HG03520 (cell line): ENCODE measurements around the gene CCDC69.
"Not testable (repeated sequence)": the region's sequence is repeated elsewhere in the genome, so short reads cannot be mapped to it uniquely, and the experiment has no call there.

Experiments
- ATAC-seq: cut with Tn5 transposase; IDR thresholded peaks from one replicate; pipeline ENCODE4 v1.9.1; 2021; ENCODE audit warnings: mild to moderate bottlenecking, moderate library complexity; ENCODE audit not compliant: unreplicated experiment

The CCDC69 gene, protein sequence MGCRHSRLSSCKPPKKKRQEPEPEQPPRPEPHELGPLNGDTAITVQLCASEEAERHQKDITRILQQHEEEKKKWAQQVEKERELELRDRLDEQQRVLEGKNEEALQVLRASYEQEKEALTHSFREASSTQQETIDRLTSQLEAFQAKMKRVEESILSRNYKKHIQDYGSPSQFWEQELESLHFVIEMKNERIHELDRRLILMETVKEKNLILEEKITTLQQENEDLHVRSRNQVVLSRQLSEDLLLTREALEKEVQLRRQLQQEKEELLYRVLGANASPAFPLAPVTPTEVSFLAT

DNA sequence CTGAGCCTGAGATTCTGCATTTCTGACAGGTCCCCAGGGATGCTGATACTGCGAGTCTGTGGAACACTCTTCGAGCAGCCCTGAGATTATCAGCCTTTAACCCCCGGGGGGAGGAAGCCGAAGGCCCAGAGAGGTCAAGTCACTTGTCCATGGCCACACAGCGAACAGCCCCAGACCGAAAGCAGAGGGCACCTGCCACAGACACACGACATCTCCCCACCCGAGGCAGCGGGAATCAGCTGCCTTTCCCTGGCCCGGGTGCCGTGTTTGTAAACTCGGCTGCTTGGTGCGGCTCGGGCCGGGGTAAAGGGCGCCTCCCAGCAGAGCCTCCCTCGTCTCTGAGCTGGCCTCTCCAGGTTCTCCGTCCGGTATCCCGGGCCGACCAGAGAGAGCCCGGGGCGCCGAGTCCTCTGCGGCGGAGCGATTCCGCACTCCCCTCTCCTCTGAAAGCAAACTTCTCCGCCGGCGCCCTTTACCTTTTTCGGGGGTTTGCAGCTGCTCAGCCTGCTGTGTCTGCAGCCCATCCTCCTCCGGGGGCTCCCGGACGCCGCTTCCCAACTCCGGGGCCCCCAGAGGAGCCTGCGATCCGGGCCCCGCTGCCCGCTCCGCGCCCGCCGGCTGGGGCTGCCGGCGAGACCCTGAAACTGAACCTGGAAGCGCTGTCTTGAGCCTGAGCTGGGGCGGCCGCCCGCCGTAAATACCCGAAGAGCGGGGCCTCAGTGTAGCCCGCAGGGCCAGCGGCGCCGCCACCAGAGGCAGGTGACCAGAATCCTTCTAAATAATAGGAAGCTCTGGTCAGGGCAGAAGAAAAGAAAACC, at the start of gene CCDC69:
CCDC69 (minus strand) TSS at position 646 of the 818 bp plus-strand sequence; CDS start at position 524, 122 bp downstream.
- ATAC-seq: peak; percentile 62

DNA sequence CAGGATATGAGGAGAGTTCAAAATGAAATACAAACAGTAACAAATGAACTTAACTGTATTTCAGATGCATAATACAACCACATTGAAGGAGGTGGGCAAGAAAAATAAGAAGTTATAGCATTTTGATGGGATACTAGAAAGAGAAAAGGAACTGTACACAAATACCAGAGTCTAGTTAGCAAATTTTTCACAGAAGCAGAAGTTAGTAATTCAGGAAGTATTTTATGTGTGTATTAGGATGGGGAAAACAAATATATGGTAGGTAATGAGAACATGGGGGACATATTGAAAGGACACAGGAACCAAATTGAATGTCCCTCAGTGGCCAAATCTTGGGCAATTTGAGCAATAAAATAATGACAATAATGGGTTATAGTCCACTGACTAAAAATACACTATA, 47.4 kb upstream of the CCDC69 start:
- no peak for ATAC-seq

- peak; percentile 92 for ATAC-seq
Measured at GRCh38 chr5:151270599-151270998, 46.7 kb upstream of the CCDC69 start.

- ATAC-seq: no peak
Measured at GRCh38 chr5:151267491-151268260, 43.8 kb upstream of the CCDC69 start.

GRCh38 chr5:151264113-151264512, 40.2 kb upstream of the CCDC69 start:
- peak; percentile 68 for ATAC-seq

DNA sequence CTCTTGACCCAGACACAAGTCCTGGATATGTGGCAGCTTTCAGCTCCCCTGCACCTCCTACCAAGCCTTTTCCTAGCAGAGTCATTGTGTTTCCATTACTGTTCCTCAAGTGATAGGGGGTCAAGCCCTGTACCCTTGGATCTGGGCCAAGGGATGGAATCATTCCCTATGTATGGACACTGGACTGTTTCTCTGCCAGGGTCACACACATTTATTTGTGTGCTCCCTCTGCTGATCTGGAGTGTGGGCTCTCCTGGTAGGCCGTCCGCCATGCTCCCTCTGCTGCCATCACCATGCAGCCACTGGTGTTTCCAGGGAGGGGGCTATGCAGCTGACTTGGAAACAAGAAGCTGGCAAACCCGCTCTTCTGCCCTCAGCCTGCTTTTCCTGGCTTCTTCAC, 38.6 kb upstream of the CCDC69 start:
- ATAC-seq: no peak

DNA sequence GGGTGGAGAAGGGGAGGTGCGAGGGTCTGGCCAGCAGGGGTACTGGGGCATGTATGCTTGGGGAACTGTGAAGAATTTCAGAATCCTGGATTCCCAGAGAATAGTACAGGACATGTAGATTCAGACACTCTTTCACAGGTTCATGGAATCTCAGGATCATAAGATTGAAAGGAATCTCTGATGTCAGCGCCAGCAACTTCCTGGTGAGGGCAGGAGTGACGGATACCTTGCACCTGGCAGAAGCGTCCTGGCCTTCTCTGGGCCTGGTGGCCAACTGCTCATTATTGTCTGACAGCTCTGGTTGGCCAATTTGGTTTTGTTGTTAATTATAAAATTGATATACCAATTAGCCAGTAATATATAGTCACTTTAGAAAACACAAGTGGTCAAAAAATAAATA, 36.0 kb upstream of the CCDC69 start:
- ATAC-seq: no peak

- no peak for ATAC-seq
Measured at GRCh38 chr5:151258816-151259215, 34.9 kb upstream of the CCDC69 start.

DNA sequence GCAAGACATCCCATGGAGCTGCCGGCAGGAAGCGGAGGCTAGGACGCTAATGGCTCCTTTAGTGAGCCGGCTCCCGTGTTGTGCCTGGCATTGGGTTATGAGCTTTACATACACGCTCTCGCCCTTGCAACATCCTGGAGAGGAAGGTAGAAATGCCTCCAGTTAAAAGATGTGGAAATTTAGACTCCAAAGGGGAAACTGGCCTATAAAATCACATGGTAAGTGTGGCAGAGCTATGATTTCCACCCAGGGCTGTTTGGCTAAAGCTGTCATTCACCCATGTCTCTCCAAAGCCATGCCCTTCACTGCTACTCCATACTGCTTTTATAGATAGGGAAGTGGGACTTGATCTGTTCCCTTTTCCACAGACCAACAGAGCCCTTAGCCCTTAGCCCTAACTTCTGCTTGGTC, 34.3 kb upstream of the CCDC69 start:
- ATAC-seq: no peak

- ATAC-seq: no peak
Measured at GRCh38 chr5:151257731-151258181, 33.9 kb upstream of the CCDC69 start.

- peak; percentile 25 for ATAC-seq
Measured at GRCh38 chr5:151255621-151256286, 31.9 kb upstream of the CCDC69 start.

DNA sequence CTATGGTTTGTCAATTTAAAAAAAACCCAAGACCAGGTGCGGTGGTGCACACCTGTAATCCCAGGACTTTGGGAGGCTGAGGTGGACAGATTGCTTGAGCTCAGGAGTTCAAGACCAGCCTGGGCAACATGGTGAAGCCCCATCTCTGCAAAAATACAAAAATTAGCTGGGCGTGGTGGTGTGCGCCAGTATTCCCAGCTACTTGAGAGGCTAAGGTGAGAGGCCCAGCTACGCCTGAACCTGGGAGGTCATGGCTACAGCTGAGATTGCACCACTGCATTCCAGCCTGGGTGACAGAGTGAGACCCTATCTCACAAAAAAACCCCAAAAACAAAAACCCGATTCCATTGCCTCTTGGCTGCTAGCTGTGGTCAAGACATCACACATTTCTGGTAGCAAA, 31.1 kb upstream of the CCDC69 start:
- ATAC-seq: not testable (repeated sequence)

DNA sequence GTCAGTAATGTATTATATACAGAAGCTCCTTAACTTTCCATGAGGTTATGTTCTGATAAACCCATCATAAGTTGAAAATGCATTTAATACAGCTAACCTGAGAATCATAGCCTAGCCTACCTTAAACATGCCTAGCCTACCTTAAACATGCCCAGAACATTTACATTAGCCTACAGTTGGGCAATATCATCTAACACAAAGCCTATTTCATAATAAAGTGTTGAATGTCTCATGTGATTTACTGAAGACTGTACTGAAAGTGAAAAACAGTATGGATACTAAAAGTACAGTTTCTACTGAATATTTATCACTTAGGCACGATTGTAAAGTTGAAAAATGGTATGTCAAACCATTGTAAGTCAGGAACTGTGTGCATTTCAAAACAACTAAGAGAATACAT, 30.7 kb upstream of the CCDC69 start:
- ATAC-seq: no peak

DNA sequence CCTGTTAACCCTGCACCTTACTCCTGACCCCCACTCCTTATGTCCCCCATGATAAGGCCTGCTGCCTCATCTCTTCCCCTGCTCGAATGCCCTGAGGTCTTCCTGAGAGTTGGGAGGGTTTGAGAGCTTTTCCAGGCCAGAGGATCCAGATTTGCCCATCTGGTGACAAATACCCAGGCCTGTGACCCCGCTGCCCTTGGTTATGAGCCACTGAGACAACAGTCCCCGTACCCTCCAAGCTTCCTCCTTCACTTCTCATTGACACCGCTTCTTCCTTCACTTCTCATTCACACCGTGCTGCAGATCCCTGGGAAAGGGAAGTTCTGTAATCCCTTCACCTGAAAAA, 29.7 kb upstream of the CCDC69 start:
- no peak for ATAC-seq

- ATAC-seq: peak; percentile 82
Measured at GRCh38 chr5:151252762-151253604, 29.1 kb upstream of the CCDC69 start, which contains the start of gene GM2A. Gene GM2A (plus strand): TSS chr5:151253185. CDS start chr5:151253217, 32 bp downstream.

DNA sequence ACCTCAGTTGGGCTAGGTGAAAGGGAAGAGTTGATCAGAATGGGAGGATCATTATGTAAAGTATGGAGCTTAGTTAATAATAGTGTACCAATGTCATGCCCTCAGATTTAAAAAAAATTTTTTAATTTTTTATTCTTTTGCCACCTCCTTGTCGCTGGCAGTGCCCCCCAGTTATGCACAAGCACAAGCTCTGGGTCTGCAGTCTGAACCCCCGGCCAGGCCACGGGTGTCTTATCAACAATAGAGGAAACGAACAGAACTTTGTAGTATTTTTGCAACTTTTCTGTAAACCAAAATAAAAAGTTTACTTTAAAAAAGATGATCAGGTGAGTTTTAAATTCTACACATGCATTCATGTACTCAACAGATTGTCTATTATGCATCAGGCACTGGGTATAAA, 27.7 kb upstream of the CCDC69 start:
- ATAC-seq: no peak

DNA sequence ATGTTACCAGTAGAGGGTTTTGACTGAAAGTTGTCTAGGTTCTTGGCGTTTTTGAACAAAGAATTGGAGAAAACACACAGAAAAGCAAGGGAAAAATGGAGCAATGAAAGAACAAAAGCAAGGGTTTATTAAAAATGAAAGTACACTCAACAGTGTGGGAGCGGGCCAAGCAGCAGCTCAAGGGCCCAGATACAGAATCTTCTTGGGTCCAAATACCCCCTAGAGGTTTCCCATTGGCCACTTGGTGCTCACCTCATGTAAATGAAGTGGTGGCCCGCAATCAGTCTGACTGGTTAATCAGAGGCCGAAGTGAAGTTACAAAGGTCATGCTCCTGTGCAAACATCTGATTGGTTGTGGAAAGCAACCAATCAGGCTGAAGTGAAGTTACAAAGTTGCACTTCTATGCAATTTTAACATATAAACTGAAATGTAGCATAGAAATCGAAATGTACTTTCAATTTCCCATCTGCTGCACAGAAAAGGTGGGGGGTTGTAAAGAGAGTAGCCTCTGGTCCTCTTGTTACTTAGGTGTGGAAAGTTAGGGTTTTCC, 27.2 kb upstream of the CCDC69 start:
- no peak for ATAC-seq

DNA sequence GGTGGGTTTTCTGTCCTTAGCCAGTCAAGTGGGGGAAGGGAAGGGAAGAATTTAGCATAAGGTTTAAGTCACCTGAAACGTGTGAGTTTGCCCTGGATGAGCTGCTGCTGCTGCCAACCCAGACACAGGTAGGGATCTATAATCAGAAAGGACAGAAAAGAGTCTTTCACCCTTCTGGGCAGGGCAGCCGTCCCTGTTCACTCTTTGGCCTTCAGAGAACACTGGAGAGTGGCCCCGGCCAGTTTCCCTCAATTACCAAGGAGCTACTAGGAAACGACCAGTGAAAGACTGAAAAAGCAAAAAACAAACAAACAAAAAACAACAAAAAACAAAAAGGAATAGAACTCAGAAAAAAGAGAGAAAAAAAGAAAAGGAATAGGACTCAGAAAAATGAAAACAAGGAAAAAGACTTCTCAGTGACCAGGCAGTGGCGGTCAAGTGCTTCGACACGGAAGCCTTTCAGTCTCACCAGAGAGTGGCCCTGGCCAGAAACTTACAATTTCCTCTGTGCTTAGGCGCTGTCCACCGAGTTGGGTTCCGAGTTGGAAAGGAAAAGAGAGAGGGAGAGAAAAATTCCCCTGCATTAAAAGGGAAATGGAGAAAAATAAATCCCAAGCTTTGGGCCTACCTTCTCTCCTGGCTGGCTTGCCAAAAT, 26.6 kb upstream of the CCDC69 start:
- ATAC-seq: no peak

- ATAC-seq: no peak
Measured at GRCh38 chr5:151249281-151249680, 25.4 kb upstream of the CCDC69 start.
